ENCODE results near the gene NRF1. TPM values are rescaled to one million over a fixed set of nuclear protein-coding genes. Genes with fewer than 3 reads are reported as not detected.

NRF1 gene
- total RNA-seq, 2 donors from 2014 or later = 22.9 to 26.4 TPM

GRCh38 chr7:129762387-129762969 is 151.0 kb downstream of the NRF1 start:
- Mint-ChIP-seq H3K36me3 (ENCODE audit: low read depth) (peaks cover 3% of the 10 kb centered on the region), H3K27ac (no peak overlapping the region), H3K4me1 (no peaks in the 10 kb centered on the region), H3K27me3 (ENCODE audit: insufficient read depth) (no peaks in the 10 kb centered on the region), H3K9me3 (no peaks in the 10 kb centered on the region), H3K4me3 (no peak overlapping the region)
- 95 to 97% methylated on average over 33 to 52 of the region's 52 CpGs for WGBS, 2 experiments (ENCODE audit: insufficient coverage in 1 of 2, insufficient read length in 1 of 2)
- no peaks in the 10 kb centered on the region for H3K27me3 ChIP-seq (ENCODE audit: control insufficient read depth, insufficient read depth, low read length, poor library complexity, severe bottlenecking)
- no peaks in the 10 kb centered on the region for H3K9me3 ChIP-seq (ENCODE audit: control insufficient read depth, low read length)
- no peak for DNase-seq
- no peaks in the 10 kb centered on the region for H3K36me3 ChIP-seq (ENCODE audit: control insufficient read depth, insufficient read depth, low read length)
- TF ChIP-seq CTCF (conservative IDR thresholded peaks at IDR 0.05) = no peak
- H3K9ac ChIP-seq (ENCODE audit: extremely low read depth, low read length, poor library complexity, severe bottlenecking) = no peak overlapping the region
- no peak overlapping the region for H3K4me3 ChIP-seq (ENCODE audit: low read length)
- H3K27ac ChIP-seq (ENCODE audit: low read depth, low read length) = no peak overlapping the region
- H3K4me1 ChIP-seq (ENCODE audit: control insufficient read depth, insufficient read depth, low read length) = no peaks in the 10 kb centered on the region

- 89 to 91% methylated on average over 4 to 7 of the region's 7 CpGs for WGBS, 2 experiments (ENCODE audit: insufficient coverage in 1 of 2, insufficient read length in 1 of 2)
- no peaks in the 10 kb centered on the region for H3K36me3 Mint-ChIP-seq (ENCODE audit: low read depth)
- Histone ChIP-seq H3K9ac (ENCODE audit: extremely low read depth, low read length, poor library complexity, severe bottlenecking) (no peak overlapping the region), H3K4me3 (ENCODE audit: low read length) (no peak overlapping the region), H3K9me3 (ENCODE audit: control insufficient read depth, low read length) (no peaks in the 10 kb centered on the region), H3K27me3 (ENCODE audit: control insufficient read depth, insufficient read depth, low read length, poor library complexity, severe bottlenecking) (no peaks in the 10 kb centered on the region), H3K36me3 (ENCODE audit: control insufficient read depth, insufficient read depth, low read length) (no peaks in the 10 kb centered on the region), H3K4me1 (ENCODE audit: control insufficient read depth, insufficient read depth, low read length) (no peaks in the 10 kb centered on the region), H3K27ac (ENCODE audit: low read depth, low read length) (no peak overlapping the region)
- H3K9me3 Mint-ChIP-seq = no peaks in the 10 kb centered on the region
- H3K4me1 Mint-ChIP-seq = no peaks in the 10 kb centered on the region
- H3K27ac Mint-ChIP-seq = no peak overlapping the region
- TF ChIP-seq CTCF (conservative IDR thresholded peaks at IDR 0.05) = no peak
- H3K4me3 Mint-ChIP-seq = no peak overlapping the region
- no peak for DNase-seq
- no peaks in the 10 kb centered on the region for H3K27me3 Mint-ChIP-seq (ENCODE audit: insufficient read depth)
These were observed 152.9 kb downstream of the NRF1 start for GRCh38 chr7:129764247-129765084.

- no peak for DNase-seq
- no peak overlapping the region for H3K4me3 Mint-ChIP-seq
- no peak overlapping the region for H3K27ac Mint-ChIP-seq
- WGBS, 2 experiments (ENCODE audit: insufficient coverage in 1 of 2, insufficient read length in 1 of 2) = 93 to 100% methylated on average over 1 to 3 of the region's 3 CpGs
- no peaks in the 10 kb centered on the region for H3K4me1 ChIP-seq (ENCODE audit: control insufficient read depth, insufficient read depth, low read length)
- no peak overlapping the region for H3K27ac ChIP-seq (ENCODE audit: low read depth, low read length)
- H3K36me3 ChIP-seq (ENCODE audit: control insufficient read depth, insufficient read depth, low read length) = no peaks in the 10 kb centered on the region
- no peaks in the 10 kb centered on the region for H3K9me3 ChIP-seq (ENCODE audit: control insufficient read depth, low read length)
- H3K9me3 Mint-ChIP-seq = no peaks in the 10 kb centered on the region
- no peaks in the 10 kb centered on the region for H3K27me3 ChIP-seq (ENCODE audit: control insufficient read depth, insufficient read depth, low read length, poor library complexity, severe bottlenecking)
- H3K9ac ChIP-seq (ENCODE audit: extremely low read depth, low read length, poor library complexity, severe bottlenecking) = no peak overlapping the region
- no peaks in the 10 kb centered on the region for H3K27me3 Mint-ChIP-seq (ENCODE audit: insufficient read depth)
- H3K4me1 Mint-ChIP-seq = no peaks in the 10 kb centered on the region
- H3K4me3 ChIP-seq (ENCODE audit: low read length) = no peak overlapping the region
- no peak for TF ChIP-seq CTCF (conservative IDR thresholded peaks at IDR 0.05)
- H3K36me3 Mint-ChIP-seq (ENCODE audit: low read depth) = no peaks in the 10 kb centered on the region
These were observed 153.8 kb downstream of the NRF1 start for GRCh38 chr7:129765352-129765751.

All from endodermal cell (in vitro differentiated cells).